NOMO-1 treated with DMSO at 0.1 percent for 48 hours (cell line): Measurements from ENCODE around the gene RTP5.
"Not testable (repeated sequence)": the region's sequence is repeated elsewhere in the genome, so short reads cannot be mapped to it uniquely, and the experiment has no call there.

Experiments
- DNase-seq: peaks from one replicate; lab custom pipeline; 2025; ENCODE audit not compliant: unreplicated experiment; lab: John Stamatoyannopoulos, UW

The RTP5 gene

DNA sequence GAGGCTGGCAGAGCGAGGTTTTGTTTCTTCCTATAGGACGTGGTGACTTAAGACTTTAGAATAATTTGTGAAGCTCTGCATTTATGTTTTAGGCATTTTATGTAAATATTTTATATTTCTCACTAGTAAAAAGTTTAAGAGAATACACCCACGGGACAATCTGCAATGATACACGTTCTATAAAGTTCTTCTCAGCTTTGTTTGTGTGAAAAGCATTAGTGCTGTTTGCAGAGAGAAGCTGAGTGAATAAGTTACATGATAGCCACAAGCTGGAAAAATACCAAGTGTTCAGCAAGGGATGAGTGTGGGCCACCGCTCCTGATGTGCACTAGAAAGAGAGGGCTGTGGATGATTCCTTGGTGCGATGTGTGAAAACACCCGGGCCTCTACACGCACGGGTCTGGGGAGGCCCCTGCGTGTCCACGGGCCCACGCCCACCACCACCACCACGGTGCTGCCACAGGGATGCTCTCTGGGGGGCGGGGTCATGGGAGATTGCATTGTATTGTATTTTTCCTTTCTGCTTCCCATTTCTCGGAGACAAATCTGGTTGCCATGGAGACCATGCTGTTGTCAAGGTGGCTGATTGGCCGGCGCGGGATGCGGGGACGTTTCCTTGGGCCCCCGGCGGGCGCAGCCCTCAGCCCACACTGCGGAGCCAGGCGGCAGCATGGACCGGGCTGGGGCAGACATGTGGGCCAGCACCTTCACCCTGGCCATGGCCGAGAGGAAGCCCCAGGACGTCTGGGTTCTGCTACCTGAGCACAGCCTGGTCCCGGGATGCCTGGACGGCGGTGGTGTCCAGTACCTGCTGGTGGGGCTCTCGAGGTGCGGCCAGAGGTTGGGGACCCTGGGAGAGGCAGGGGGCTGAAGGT is at the start of gene RTP5:
TSS of gene RTP5 (plus strand) at position 643 of the 875 bp plus-strand sequence. CDS start at position 671, 28 bp downstream.
- DNase-seq: no peak

DNA sequence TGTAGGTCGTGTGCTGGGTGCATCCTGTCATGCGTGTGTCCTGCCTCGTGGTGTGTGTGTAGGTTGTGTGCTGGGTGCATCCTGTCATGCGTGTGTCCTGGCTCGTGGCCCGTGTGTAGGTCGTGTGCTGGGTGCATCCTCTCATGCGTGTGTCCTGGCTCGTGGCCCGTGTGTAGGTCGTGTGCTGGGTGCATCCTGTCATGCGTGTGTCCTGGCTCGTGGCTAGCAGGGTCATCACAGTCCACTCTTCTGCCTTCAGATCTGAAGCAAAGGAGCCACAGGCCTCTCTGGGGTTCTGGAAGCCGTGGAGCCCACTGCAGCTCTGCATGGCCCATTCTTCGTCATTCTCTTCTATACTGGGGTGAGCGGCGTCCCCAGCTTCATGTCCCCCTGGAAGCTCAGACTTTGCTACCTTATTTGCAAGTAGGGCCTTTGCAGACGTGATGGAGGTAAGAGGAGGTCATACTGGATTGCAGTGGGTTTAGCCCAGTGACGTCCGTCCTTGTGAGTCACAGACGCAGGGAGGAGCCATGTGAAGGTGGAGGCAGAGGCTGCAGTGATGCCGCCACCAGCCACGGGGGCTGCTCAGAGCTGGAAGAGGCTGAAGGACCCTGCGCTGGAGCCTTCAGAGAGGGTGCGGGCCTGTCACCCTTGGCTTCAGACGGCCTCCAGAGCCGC is 49.4 kb upstream of the RTP5 start:
- DNase-seq: not testable (repeated sequence)

DNA sequence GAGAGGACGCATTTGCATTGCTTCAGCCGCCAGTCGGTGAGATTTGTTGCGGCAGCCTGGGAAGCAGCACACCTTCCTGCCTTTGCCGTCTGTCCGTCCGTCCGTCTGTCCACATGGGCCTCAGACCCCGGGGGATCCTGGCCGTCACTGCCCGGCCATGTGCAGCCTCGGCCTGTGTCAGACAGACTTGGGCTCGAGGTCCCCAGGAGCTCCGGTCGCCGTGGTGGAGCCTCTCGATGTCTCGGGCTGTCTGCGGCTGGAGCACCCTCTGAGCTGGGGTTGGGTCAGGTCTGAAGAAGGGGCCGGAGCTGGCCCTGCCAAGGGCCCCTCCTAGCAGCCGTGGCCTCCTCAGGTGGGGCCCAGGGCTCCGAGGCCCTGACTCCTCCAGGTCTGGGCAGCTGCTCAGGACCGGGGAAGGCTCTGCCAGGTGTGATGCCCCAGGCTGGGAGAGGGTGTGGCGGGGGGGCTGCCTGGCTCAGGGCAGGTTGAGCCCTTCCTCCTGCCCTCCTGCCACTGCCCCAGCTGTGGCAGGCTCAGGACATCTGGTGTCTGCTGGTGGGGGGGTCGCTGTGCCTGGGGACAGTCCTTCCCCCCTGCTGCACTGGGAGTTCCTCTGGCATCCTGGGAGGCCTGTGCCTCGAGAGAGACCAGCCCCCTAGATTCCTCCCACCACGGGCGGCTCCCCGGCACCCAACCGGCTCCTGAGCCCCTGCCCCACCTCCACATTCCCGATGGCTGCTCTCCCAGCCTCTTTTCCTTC is 48.7 kb upstream of the RTP5 start:
- DNase-seq: no peak

DNA sequence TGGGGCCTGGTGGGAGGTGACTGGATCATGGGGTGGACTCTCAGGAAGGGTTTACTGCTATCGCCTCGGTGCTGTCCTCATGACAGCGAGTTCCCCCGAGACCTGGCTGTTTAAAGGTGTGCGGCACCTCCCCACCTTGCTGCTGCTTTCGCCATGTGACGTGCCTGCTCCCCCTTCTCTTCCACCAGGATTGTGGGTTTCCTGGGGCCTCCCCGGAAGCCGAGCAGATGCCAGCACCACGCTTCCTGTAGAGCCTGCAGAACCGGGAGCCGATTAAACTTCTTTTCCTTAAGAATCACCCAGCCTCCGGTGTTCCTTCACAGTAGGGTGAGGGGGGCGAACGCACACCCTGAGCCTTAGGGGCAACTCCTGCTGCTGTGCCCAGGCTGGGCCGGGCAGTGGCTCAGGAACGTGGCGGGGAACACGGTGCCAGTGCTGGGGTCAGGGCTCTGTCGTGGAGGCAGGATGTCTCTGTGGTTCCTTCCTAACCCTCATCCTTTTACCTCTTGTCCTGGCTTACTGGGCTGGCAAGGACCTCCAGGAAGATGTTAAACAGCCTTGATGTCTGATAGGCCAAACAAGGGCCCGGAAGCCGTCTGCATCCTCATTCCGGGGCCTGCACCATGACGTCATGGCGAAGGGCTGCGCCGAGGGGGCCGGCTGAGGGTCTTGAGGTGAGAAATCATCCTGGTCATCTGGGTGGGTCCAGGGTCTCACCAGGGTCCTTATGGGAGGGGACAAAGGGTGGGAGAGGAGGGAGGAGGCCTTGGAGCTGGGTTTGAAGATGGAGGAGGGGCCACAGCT is 47.9 kb upstream of the RTP5 start:
- DNase-seq: no peak

DNA sequence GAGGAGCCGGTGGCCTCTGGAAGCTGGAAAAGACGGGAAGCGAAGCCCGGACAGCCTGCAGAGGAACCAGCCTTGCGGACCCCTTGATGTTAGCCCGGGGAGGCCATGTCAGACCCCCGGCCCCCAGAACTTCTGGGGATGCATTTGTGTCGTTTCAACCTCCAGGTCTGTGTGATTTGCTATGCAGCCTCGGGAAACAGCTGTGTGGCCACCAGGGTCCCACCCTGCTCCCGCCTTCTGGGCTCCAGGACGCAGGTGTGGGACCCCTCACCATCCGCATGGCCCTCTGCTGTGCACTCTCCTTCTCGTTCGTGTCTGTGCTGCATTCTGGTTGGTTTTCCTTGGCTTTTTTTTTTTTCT is 47.3 kb upstream of the RTP5 start:
- no peak for DNase-seq

DNA sequence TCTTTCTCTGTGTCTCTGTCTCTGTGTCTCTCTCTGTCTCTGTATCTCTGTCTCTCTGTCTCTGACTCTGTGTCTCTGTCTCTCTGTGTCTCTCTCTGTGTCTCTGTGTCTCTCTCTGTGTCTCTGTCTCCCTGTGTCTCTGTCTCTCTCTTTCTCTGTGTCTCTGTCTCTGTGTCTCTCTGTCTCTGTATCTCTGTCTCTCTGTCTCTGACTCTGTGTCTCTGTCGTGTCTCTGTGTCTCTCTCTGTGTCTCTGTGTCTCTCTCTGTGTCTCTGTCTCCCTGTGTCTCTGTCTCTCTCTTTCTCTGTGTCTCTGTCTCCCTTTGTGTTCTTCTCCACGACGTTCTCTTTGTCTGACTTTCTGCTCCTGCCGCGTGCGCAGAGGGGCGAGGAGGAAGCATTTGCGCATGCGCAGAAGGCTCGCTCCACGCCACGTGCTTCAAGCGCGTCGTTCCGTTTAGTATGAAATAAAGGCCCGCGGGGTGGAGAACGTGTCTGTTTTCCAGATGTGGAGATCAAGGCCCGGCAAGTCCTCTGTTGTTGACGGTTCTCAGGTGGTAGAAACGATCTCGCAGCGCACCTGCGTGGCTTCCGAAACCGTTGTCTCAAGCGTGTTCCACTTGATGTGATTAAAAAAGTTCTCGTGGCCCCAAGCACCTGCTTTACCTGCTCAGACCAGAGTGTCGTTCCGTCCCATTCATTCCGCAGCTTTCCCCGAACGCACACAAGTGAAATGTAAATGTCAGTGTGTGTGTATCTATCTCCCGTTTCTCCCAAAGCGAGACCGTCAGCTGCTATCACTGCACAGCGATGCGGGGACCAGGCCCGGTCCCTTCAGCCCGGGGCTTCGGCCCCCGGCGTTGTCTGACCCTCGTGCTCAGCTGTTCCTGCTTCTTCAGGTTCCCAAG is 45.7 kb upstream of the RTP5 start:
- not testable (repeated sequence) for DNase-seq

DNA sequence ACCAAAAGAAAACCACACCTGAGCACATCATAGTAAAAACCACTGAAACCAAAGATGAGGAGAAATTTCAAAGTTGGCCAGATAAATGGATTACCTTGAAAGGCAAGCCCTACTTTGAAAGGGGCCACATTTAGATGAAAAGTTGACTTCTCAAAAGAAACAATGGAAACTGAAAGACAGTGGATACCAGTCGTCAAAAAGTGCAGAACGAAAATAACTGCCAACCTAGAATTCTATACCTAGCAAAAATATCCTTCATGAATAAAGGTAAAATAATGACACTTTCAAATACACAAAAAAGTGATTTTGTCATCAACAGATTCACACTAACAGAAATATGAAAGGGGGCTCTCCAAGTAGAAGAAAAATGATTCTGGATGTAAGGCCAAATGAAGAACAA is 42.1 kb upstream of the RTP5 start:
- no peak for DNase-seq

DNA sequence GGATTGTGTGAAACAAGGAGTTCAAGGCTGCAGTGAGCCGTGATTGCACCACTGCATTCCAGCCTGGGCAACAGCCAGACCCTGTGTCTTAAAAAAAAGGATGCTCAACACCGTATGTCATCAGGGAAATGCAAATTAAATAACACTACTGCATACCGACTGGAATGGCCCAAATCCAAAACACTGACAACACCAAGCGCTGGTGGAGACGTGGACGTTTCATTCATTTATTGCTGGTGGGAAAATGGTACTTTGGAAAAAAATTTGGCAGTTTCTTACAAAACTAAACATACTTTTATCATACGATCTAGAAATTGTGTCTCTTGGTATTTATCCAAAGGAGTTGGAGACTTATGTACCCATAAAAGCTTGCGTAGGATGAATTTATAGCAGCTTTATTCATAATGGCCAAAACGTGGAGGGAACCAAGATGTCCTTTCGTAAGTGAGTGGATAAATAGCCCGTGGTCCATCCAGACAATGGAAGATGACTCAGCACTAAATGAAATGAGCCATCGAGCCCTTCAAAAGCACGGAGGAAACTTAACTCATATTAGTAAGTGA is 36.3 kb upstream of the RTP5 start:
- no peak for DNase-seq

DNA sequence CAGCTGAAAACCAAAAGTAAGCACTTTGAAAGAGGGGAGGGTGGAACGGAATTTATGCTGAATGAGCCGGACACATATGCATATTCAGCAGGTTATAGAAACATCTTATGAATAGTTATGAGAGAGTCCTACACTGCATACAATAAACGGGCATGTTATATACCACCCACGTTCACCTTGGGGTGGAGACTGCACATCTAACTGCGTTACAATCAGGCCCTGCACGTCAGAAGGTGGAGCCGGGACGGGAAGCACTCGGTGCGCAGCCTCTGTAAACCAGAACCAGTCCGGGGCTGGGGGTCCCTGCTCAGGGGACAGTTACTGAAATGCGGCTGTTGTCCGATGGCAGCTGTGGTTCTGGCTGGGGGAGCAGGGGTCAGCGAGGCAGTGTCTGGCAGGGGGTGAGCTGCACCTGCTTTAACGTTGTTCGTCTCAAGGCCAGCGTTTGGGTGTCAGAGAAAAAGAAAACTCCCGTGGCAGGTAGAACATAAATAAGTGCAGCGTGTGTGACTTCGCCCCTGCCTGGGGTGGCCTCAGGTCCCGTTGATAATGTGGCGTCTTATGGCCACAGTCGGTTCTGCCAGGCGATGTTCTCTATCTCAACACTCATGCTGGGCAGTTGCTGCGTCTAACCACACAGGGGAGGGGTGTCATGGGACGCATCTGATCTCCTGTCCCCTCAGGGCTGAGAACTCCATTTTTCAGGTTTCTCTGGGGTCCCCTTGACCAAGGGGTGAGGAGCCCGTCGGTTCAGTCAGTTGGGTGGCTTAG is 35.6 kb upstream of the RTP5 start:
- not testable (repeated sequence) for DNase-seq

DNA sequence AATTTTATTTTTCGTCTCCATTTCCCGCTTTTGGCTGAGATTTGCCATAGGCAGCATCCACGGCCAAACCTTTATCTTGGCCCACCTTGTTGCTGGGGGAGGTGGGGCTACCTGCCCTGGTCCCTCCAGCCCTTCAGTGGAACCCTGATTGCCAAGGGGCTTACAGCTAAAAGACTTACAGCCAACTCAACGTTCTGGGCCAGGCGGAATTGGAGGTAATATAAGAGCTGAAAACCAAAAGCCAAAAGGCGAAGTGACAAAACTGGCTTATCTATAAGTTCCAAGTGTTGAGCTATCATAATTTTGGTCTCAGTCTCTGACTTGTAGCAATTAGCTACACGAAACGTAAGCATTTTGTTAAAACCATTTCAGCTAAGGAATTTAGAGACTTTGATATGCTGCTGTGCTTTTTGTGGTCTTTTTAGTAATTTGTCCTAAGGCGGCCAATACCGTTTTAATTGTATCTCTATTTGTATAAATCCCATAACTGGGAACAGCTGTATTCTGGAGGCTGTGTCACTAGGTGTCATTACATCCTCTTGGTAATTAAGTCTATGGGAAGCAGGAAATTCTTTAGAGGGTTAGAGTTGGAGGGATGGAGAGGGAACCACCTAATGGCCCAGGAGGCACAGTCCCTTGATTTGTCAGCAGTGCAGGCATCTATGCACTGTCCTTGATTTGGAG is 34.9 kb upstream of the RTP5 start:
- DNase-seq: no peak

DNA sequence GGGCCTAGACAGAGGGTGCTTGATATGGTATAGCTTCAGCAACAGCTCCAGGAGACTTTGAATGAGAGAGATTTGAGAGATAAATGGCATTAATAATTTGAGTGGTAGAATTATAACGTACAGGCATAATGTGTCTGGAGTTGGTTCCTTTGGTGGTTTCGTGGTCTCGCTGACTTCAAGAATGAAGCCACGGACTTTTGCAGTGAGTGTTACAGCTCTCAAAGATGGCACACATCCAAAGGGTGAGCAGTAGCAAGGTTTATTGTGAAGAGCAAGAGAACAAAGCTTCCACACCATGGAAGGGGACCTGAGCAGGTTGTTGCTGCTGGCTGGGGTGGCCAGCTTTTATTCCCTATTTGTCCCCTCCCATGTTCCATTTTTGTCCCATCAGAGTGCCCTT is 33.9 kb upstream of the RTP5 start:
- no peak for DNase-seq

DNA sequence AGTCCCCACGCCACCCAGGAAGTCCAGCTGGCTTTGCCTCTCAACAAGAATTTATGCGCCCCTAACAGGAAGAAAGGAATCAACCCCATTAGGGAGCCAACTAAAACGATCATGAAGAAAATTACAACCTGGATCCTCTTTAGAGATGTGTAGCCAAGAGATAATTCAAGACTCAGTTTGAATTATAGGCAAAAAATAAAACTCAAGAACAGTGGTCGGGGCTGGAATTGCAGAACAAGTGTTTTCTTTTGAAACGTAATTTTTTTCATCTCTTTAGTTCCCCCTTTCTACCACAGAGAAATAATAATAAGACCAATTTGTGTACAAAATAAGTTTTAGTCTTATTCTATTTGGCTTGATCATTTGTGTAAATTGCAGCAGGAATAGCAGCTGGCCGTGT is 33.2 kb upstream of the RTP5 start:
- peak; percentile 25 for DNase-seq

DNA sequence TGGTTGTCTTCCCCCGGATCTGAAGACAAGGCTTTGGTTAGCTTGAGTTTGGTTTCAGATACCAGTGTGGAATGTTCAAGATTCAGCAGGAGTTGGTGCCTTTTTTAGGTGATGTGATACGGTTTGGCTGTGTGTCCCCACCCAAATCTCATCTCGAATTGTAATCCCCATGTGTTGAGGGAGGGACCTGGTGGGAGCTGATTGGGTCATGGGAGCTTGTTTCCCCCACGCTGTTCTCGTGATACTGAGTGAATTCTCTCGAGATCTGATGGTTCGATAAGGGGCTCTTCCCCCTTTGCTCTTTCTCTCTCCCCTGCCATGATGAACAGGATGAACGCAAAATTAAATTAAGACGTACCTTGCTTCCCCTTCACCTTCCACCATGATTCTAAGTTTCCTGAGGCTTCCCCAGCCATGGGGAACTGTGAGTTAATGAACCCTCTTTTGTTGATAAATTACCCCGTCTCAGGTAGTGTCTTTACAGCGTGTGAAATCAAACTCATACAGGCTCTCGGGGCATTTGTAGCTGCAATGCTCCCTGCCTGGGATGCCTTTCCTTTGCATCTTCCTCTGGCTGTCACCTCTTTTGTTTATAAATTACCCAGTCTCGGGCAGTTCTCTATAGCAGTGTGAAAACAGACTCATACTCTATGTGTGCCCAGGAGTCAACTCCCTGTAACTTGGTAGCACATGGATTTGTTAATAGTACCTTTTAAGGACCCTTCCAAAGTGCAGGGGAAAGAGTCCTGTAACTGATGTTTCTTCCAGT is 32.1 kb upstream of the RTP5 start:
- no peak for DNase-seq

DNA sequence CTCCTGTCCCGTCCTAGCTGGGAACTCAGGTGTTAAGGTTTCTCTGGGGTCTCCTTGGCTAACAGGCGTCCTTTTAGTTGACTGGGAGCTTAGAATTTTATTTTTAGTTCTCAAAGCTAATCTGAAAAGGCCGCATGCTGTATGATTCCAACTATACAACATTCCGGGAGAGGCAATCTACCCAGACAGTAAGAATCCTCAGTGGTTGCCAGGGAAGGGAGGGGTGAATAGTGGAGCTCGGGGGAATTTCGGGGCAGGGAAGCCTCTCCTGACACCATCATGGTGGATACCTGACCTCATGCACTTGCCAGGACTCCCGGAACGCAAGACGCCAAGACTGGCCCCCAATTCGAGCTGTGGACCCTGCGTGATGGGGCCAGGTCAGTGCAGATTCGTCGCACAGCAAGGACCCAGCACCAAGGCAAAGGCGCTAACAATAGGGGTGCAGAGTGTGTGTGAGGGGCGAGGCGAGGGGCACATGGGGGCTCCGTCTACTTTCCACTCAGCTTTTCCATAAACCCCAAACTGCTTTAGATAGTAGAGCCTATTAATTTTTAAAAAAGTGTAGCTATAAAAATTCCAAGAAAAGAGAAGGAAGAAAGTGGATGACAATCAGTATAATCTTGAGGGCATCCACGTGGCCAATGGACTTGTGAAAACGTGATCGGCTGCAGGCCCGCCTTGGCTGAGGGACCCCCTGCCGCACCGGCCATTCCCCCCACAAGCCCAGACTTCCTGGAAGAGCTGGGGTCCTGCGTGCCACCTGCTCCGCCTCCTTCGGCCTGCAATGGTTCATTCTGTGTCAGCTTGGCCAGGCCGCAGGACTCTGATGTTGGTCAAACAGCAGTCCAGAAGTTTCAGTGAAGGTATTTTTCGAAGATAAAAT is 28.1 kb upstream of the RTP5 start:
- DNase-seq: no peak

DNA sequence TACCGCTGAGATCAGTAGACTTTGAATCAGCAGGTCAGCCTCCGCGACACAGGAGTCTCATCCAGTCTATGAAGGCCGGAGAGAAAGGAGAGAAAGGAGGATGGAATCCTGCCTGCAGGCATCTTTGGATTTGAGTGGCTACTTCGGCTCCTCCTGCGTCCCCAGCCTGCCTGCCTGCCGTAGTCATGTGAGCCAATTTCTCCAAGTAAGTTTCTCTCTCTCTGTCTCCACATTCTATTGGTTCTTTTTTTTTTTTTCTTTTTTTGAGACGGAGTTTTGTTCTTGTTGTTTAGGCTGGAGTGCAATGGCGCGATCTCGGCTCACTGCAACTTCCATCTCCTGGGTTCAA is 27.5 kb upstream of the RTP5 start:
- no peak for DNase-seq

DNA sequence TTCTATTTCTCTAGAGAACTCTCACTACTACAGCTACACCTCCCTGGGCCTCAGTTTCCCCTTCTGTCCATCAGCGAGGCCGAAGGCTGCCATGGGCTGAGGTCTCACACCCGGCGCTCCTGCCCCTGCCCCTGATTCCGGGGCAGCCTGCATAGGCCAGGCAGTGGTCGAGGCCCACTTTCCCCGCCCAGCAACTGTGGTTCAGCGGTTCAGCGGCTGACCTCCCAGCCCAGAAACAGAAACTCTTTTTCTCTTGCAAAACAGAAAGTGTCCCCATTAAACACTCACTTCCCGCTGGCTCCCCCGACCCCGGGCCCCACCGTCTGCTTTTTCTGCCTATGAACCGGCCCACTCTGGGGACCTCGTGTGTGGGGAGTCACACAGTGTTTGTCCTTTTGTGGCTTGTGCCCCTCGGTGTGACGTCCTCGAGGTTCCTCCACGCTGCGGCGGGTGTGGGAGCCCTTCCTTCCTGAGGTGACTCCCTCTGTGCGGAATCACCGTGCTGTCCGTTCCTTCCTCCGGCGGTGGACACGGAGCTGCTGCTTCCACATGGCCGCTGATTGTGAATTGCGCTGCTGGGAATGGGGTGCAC is 26.8 kb upstream of the RTP5 start:
- DNase-seq: peak; percentile 80
